Pancreas (tissue), 10 donors: ENCODE results near the gene DAD1. TPM values are rescaled to one million over a fixed set of nuclear protein-coding genes. Genes with fewer than 3 reads are reported as not detected.

Source experiments
- ATAC-seq, 4 donors: fragments of 200-7000 bp; cut with Tn5 transposase; one replicate each; pipeline versions ENCODE4 v1.8.0 to v1.9.1; 2020; ENCODE audit warnings: mild to moderate bottlenecking in 4 of 4, moderate library complexity in 4 of 4
- DNase-seq, 6 donors: peaks; one replicate each; pipeline ENCODE4 v3.0.0-alpha.2; 2020
- FAIRE-seq: peaks from 2 replicates; lab custom pipeline; 2012; peaks lifted over from hg19 to GRCh38; lab: Jason Lieb, UNC
- H3K27ac ChIP-seq, 4 donors: fragments of 200-600 bp; sonication (generic); 1 replicate in 3 of 4; 2 replicates in 1 of 4; pipeline versions ENCODE4 v1.5.0 to v1.8.0; 2020
- H3K27me3 ChIP-seq, 4 donors: fragments of 200-600 bp; one replicate each; pipeline ENCODE4 v1.8.0; 2021
- H3K36me3 ChIP-seq, 3 donors: fragments of 200-600 bp; sonication (generic) in 1 of 3; one replicate each; pipeline versions ENCODE4 v1.5.0 to v1.8.0; 2020 to 2021
- H3K4me1 ChIP-seq, 3 donors: fragments of 200-600 bp; one replicate each; pipeline ENCODE4 v1.8.0; 2021
- H3K4me3 ChIP-seq, 4 donors: fragments of 200-600 bp; sonication (generic) in 2 of 4; one replicate each; pipeline versions ENCODE4 v1.5.0 to v1.8.0; 2020 to 2021
- H3K9me3 ChIP-seq, 4 donors: fragments of 200-600 bp; one replicate each; pipeline ENCODE4 v1.8.0; 2021
- CTCF ChIP-seq, 4 donors: fragments of 200-600 bp; sonication (generic) in 3 of 4; IDR thresholded peaks; one replicate each; pipeline versions ENCODE4 v1.5.0 to v1.8.0; 2021; ENCODE audit warnings: antibody characterized with exemption in 4 of 4
- WGBS, 2 donors: extraction: QIAGEN DNeasy Blood & Tissue Kit; methylation state at CpG; one replicate each; pipeline ENCODE4 v1.1.7; 2013; 5-methylcytosine and 5-hydroxymethylcytosine counted together
- intact Hi-C, 3 donors: fragments of 100-400 bp; cut with DNase I; formaldehyde crosslinking; loops; one replicate each; pipeline versions ENCODE4 v1.11.1 to v1.14.2; 2022
- polyA plus RNA-seq, 2 donors: library from polyadenylated mRNA; stranded (reverse); fragments of 200-250 nt; gene quantifications; one replicate each; pipeline ENCODE4 v1.2.3, GENCODE V29; 2013
- total RNA-seq, 6 donors: library from RNA; stranded (reverse); fragmentation: NEBNext Ultra II Directional in 4 of 6; extraction: Animal tissue kit (Norgen Biotek cat#: 25700) in 4 of 6; gene quantifications; one replicate each; pipeline versions ENCODE4 v1.2.1 to v1.2.4, GENCODE V29; 2021 to 2023
- donor health status: healthy with polysubstance abuse.
- donor health status: DM: no; HTN: no; CAD: no; lungs with moderate emphysema.
- donor health status: DM: no; HTN: no; CAD: no.
- donor health status: control.
- donor health status: control.
- donor health status: Bipolar disorder and iron deficiency.
- donor health status: DM: yes; HTN: yes; CAD: no.
- donor health status: DM: no; HTN: no; CAD: no.
- donor health status: DM: no; HTN: no; CAD: no.
- donor health status: DM: yes; HTN: yes; CAD: no.

DAD1 gene
- total and polyA plus RNA-seq, 8 donors = 58.2 to 178 (median 85.2) TPM

GRCh38 chr14:22521449-22522239, 67.4 kb downstream of the DAD1 start:
- peak in 3 of 4 donors; percentile 65 to 76 (median 65) for ATAC-seq

GRCh38 chr14:22520796-22521195, 68.2 kb downstream of the DAD1 start:
- Histone ChIP-seq H3K4me3 (no peak overlapping the region), H3K27me3 (no peaks in the 10 kb centered on the region), H3K4me1 (peaks cover 0 to 10% (median 0%) of the 10 kb centered on the region in 3 donors), H3K9me3 (no peaks in the 10 kb centered on the region), H3K27ac (no peak overlapping the region), H3K36me3 (no peaks in the 10 kb centered on the region)
- intact Hi-C loops = no loop called here
- 75 to 82% methylated on average over 5 of the region's 5 CpGs for WGBS, 2 donors
- no peak for FAIRE-seq
- TF ChIP-seq CTCF (IDR thresholded peaks at IDR 0.05) = no peak
- no peak for DNase-seq
- ATAC-seq = no peak

More at GRCh38 chr14:22521449-22522239, 67.4 kb downstream of the DAD1 start:
- Histone ChIP-seq H3K9me3 (no peaks in the 10 kb centered on the region), H3K27me3 (no peaks in the 10 kb centered on the region), H3K36me3 (no peaks in the 10 kb centered on the region), H3K4me3 (no peak overlapping the region), H3K27ac (peak overlapping the region in 1 of 4 donors; percentile 28), H3K4me1 (peaks cover 0 to 10% (median 0%) of the 10 kb centered on the region in 3 donors)
- 66 to 70% methylated on average over 4 of the region's 4 CpGs for WGBS, 2 donors
- intact Hi-C loops = no loop called here
- no peak for DNase-seq
- no peak for FAIRE-seq
- no peak for TF ChIP-seq CTCF (IDR thresholded peaks at IDR 0.05)

- no peak for ATAC-seq
- DNase-seq = no peak
- 59 to 63% methylated on average over 6 of the region's 6 CpGs for whole genome bisulfite sequencing, 2 donors
- TF ChIP-seq CTCF (IDR thresholded peaks at IDR 0.05) = no peak
- Histone ChIP-seq H3K27me3 (no peaks in the 10 kb centered on the region), H3K9me3 (no peaks in the 10 kb centered on the region), H3K4me1 (peaks cover 0 to 10% (median 0%) of the 10 kb centered on the region in 3 donors), H3K27ac (no peak overlapping the region), H3K36me3 (no peaks in the 10 kb centered on the region), H3K4me3 (no peak overlapping the region)
- FAIRE-seq = no peak
- intact Hi-C loops = no loop called here
Measured at GRCh38 chr14:22519877-22520685, 68.9 kb downstream of the DAD1 start.

- FAIRE-seq (no peak), DNase-seq (no peak), ATAC-seq (no peak)
- WGBS, 2 donors = 46 to 52% methylated on average over 2 of the region's 2 CpGs
- H3K9me3 ChIP-seq = no peaks in the 10 kb centered on the region
- H3K4me1 ChIP-seq = peaks cover 0 to 8% (median 0%) of the 10 kb centered on the region in 3 donors
- intact Hi-C loops = no loop called here
- H3K27me3 ChIP-seq = no peaks in the 10 kb centered on the region
- TF ChIP-seq CTCF (IDR thresholded peaks at IDR 0.05) = no peak
- H3K36me3 ChIP-seq = no peaks in the 10 kb centered on the region
- no peak overlapping the region for H3K4me3 ChIP-seq
- H3K27ac ChIP-seq = no peak overlapping the region
Measured at GRCh38 chr14:22518073-22518472, 71.0 kb downstream of the DAD1 start.
